GM18526 (cell line): ENCODE measurements around the gene PRSS12.

ENCODE experiments used
- POLR2A ChIP-seq: IDR thresholded peaks from 3 replicates; pipeline ENCODE4 v1.6.1; 2011; ENCODE audit not compliant: insufficient read length; ENCODE audit errors: extremely low read depth

PRSS12 gene

GRCh38 chr4:118271788-118272187 lies 81.0 kb downstream of the PRSS12 start:
- no peak for TF ChIP-seq POLR2A

GRCh38 chr4:118270492-118270891 lies 82.3 kb downstream of the PRSS12 start:
- TF ChIP-seq POLR2A, result no peak

DNA sequence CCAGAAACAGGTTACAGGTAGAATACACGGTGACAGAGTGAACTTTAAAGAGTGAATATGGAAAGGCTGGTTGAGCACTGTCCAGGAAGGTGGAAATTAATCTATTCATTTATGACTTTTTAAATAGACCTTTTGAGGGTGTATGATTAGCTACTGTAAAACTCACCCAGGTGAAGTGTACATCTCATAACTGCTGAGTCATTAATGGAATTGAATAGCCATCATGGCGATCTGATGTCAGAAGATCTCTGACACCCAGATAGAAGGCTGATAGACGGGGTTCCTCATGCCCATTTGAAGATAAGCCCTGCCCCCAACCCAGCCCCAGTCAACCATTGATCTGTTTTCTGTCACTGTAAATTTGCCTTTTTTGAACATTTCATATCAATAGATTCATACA lies 84.0 kb downstream of the PRSS12 start:
- no peak for TF ChIP-seq POLR2A

GRCh38 chr4:118265312-118266144 lies 87.3 kb downstream of the PRSS12 start:
- TF ChIP-seq POLR2A, result no peak

GRCh38 chr4:118264096-118264495 lies 88.7 kb downstream of the PRSS12 start:
- no peak for TF ChIP-seq POLR2A

DNA sequence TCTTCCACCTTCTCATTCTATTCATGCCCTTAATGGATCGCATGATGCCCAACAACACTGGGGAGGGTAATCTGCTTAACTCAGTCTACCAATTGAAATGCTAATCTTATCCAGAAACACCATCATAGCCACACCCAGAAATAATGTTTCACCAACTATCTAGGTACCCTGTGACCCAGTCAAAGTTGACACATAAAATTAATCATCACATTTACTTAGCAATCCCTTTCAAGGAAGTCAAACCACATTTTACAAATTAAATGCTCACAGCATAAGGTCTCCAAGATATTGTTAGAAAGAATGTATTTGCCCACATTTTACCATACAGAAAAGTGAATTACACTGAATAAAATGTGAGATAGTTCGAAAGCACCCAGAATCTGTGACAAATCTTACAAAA lies 92.5 kb downstream of the PRSS12 start:
- TF ChIP-seq POLR2A, result no peak

DNA sequence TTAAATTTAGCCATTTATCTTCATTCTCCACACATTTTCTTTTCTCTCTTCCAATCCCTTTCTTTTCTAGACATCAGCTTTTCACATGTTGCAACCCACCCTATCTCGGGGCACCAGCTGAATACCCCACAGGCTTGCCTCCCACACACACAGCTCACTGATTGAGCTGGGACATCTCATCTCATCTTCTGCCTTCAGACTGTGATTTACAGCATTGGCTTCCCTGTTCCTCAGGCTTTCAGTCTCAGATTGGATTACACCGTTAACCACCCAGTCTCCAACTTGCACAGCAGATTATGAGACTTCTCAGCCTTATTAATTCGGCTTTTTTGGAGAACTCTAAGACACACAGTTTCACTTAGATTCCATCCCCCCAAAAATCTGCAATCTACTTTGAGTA lies 93.7 kb downstream of the PRSS12 start:
- TF ChIP-seq POLR2A, result no peak

- no peak for TF ChIP-seq POLR2A
These were observed 98.4 kb downstream of the PRSS12 start for GRCh38 chr4:118254368-118254767.

DNA sequence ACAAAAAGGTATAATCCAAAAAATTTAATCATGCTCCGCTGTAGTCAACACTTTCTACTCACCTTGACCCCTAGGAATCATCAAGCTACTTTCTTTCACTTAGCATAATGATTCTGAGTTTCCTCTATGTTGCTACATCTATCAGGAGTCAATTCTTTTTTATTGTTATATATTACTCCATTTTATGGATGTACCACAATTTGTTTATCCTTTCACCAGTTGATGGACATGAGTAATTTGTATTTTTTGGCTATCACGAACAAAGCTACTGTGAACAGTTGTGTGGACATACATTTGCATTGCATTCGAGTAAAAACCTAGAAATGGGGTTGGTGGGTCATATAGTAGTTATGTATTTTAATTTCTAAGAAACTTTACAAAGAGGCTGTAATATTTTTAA lies 102.9 kb downstream of the PRSS12 start:
- TF ChIP-seq POLR2A, result no peak

DNA sequence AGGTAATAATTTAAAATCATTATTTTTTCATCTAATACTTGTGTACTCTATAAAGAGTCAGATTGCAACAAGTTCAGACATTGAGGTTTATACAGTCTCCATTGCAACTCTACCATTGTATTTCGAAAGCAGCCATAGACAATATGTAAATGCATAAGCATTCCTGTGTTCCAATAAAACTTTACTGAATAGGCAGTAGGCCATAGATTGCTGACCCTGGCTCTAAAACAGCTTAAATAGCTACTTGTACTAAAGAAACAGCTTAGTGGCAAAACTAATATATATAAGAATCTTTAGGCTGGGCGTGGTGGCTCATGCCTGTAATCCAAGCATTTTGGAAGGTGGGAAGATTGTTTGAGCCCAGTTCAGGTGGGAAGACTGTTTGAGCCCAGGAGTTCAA lies 115.3 kb downstream of the PRSS12 start:
- no peak for TF ChIP-seq POLR2A

DNA sequence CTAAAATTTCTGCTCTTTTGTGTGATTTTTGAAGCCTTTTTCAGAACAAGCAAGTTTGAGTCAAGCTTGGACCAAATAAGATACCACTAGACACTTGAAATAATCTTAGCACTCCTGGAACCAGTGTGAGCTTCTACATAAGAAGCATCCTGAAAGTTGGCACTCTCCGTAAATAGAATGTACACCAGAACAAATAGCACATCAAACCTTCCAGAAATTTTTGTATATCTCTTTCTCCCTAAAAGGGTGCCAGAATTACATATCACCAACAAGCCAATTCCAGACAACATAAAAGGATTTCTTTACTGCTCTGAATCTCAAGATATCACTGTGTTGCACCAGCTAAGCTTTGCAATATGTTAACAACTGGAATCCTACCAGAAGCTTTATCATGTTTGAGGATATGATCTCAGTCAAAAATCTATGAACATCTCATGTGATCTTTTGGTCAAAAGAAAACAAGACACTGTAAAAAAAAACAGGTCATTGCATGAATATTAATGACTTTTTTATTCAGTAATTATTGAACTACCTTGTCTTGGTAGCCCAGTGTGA lies 117.2 kb downstream of the PRSS12 start:
- TF ChIP-seq POLR2A, result no peak
